HL-60 (cell line): ENCODE data around the gene NEIL1.
"Not testable (repeated sequence)": the region's sequence is repeated elsewhere in the genome, so short reads cannot be mapped to it uniquely, and the experiment has no call there.

Experiments used
- CTCF ChIP-seq: IDR thresholded peaks from one replicate; pipeline ENCODE4 v1.5.1; 2011; ENCODE audit warnings: low read length, control low read depth, inconsistent platforms; ENCODE audit not compliant: insufficient read depth
- GABPA ChIP-seq: IDR thresholded peaks from 2 replicates; pipeline ENCODE4 v1.6.1; 2012; ENCODE audit warnings: low read depth
- POLR2AphosphoS5 ChIP-seq: IDR thresholded peaks from 2 replicates; pipeline ENCODE4 v1.6.1; 2012; ENCODE audit warnings: low read depth
- REST ChIP-seq: IDR thresholded peaks from 2 replicates; pipeline ENCODE4 v1.6.1; 2012; ENCODE audit warnings: low read depth; ENCODE audit not compliant: insufficient replicate concordance
- SPI1 ChIP-seq: IDR thresholded peaks from 2 replicates; pipeline ENCODE4 v1.6.1; 2012; ENCODE audit warnings: low read depth, mild to moderate bottlenecking, borderline replicate concordance

DNA sequence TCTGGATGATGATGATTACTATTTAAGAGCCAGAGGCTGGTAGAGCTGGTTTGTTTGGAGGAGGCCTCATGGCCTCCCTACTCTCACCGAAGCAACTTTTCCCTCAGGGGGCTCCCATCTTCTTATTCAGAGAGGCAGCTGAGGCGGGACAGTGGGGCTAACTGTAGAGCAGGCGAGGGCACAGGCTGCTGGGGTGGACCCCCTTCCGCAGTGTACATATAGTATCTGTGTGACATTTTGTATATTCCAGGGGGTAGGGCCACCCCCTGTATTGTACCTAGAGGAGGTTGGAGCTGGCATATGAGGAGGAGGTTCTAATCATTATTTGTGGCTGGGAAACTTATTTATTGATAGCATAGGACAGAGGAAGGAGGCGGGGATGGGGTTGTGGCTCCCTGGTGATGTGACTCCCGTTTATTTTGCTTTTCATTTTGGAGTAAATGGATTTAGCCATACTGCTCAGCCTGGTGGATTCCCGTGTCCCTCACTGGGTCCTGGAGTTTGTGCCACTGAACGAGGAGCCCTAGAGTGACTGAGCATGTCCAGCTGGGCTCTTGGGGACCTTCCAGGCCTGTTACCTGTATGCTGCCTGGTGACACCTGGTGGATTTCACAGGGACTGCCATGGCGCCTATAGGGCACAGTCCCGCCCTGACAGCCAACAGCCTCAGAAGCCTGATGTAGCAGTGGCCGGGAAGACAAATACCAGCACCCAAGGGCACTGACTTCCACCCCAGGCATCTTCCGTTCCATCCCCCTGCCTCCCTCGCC lies 48.1 kb upstream of the NEIL1 start:
- not testable (repeated sequence) for TF ChIP-seq POLR2AphosphoS5, CTCF, REST, SPI1, GABPA
